Neural crest cell (in vitro differentiated cells): ENCODE data around the gene MMP28. TPM values are rescaled to one million over a fixed set of nuclear protein-coding genes. Genes with fewer than 3 reads are reported as not detected.

Source experiments
- DNase-seq: peaks from one replicate; pipeline ENCODE4 v3.0.0; 2021; ENCODE audit warnings: low read depth, mixed read lengths, low spot score
- H3K27ac Mint-ChIP-seq: one replicate; pipeline ENCODE4 v1.8.0; 2021; ENCODE audit warnings: mild to moderate bottlenecking, mixed read lengths; ENCODE audit not compliant: unreplicated experiment
- H3K27me3 Mint-ChIP-seq: 2 replicates; pipeline ENCODE4 v1.8.0; 2021; ENCODE audit warnings: low read depth, mild to moderate bottlenecking, mixed read lengths
- H3K36me3 Mint-ChIP-seq: 2 replicates; pipeline ENCODE4 v1.8.0; 2021; ENCODE audit warnings: low read depth, mild to moderate bottlenecking, mixed read lengths
- H3K4me1 Mint-ChIP-seq: 2 replicates; pipeline ENCODE4 v1.8.0; 2021; ENCODE audit warnings: mixed read lengths
- H3K4me3 Mint-ChIP-seq: one replicate; pipeline ENCODE4 v1.8.0; 2021; ENCODE audit warnings: mild to moderate bottlenecking, mixed read lengths
- H3K9me3 Mint-ChIP-seq: 2 replicates; pipeline ENCODE4 v1.8.0; 2021; ENCODE audit warnings: mixed read lengths
- CTCF ChIP-seq: fragments of 200-600 bp; sonication (generic); conservative IDR thresholded peaks from 2 replicates; pipeline ENCODE4 v1.5.0; 2021; ENCODE audit warnings: antibody characterized with exemption, mild to moderate bottlenecking
- total RNA-seq: library from RNA; stranded (reverse); gene quantifications from 2 replicates; pipeline ENCODE4 v1.2.1, GENCODE V29; 2021

MMP28 gene
- total RNA-seq, 1 donor from 2014 or later, result 0.68 TPM

- Mint-ChIP-seq H3K27ac (no peak overlapping the region), H3K9me3 (no peaks in the 10 kb centered on the region), H3K36me3 (peaks cover 5% of the 10 kb centered on the region), H3K4me3 (no peak overlapping the region), H3K4me1 (peaks cover 18% of the 10 kb centered on the region), H3K27me3 (no peaks in the 10 kb centered on the region)
- no peak for DNase-seq
- no peak for TF ChIP-seq CTCF
Observed at GRCh38 chr17:35726953-35727460, 68.4 kb downstream of the MMP28 start.

GRCh38 chr17:35726127-35726952 lies 69.1 kb downstream of the MMP28 start:
- Mint-ChIP-seq H3K36me3 (peaks cover 5% of the 10 kb centered on the region), H3K27ac (no peak overlapping the region), H3K9me3 (no peaks in the 10 kb centered on the region), H3K4me1 (peaks cover 18% of the 10 kb centered on the region), H3K4me3 (no peak overlapping the region), H3K27me3 (no peaks in the 10 kb centered on the region)
- no peak for TF ChIP-seq CTCF
- DNase-seq, result no peak

- H3K4me3 Mint-ChIP-seq, result peak overlapping the region; percentile 54
- no peaks in the 10 kb centered on the region for H3K9me3 Mint-ChIP-seq
- H3K27me3 Mint-ChIP-seq, result no peaks in the 10 kb centered on the region
- H3K27ac Mint-ChIP-seq, result no peak overlapping the region
- TF ChIP-seq CTCF, result no peak
- DNase-seq, result no peak
- peaks cover 13% of the 10 kb centered on the region for H3K4me1 Mint-ChIP-seq
- peaks cover 5% of the 10 kb centered on the region for H3K36me3 Mint-ChIP-seq
Observed at GRCh38 chr17:35725802-35726126, 69.7 kb downstream of the MMP28 start.

- peaks cover 6% of the 10 kb centered on the region for H3K36me3 Mint-ChIP-seq
- no peak for DNase-seq
- H3K9me3 Mint-ChIP-seq, result no peaks in the 10 kb centered on the region
- peaks cover 7% of the 10 kb centered on the region for H3K4me1 Mint-ChIP-seq
- no peak for TF ChIP-seq CTCF
- H3K4me3 Mint-ChIP-seq, result no peak overlapping the region
- H3K27ac Mint-ChIP-seq, result no peak overlapping the region
- no peaks in the 10 kb centered on the region for H3K27me3 Mint-ChIP-seq
Observed at GRCh38 chr17:35725058-35725457, 70.4 kb downstream of the MMP28 start.

- Mint-ChIP-seq H3K27ac (no peak overlapping the region), H3K4me1 (no peaks in the 10 kb centered on the region), H3K4me3 (no peak overlapping the region), H3K27me3 (no peaks in the 10 kb centered on the region), H3K9me3 (no peaks in the 10 kb centered on the region), H3K36me3 (peaks cover 12% of the 10 kb centered on the region)
- no peak for TF ChIP-seq CTCF
- no peak for DNase-seq
Observed at GRCh38 chr17:35723735-35724134, 71.7 kb downstream of the MMP28 start.
